ENCODE measurements around the gene TOB1. TPM values are rescaled to one million over a fixed set of nuclear protein-coding genes. Genes with fewer than 3 reads are reported as not detected.

TOB1 gene
- total RNA-seq, 1 experiment from 2014 or later = 31.6 TPM

GRCh38 chr17:50831471-50831928 lies 34.7 kb downstream of the TOB1 start:
- H4K5ac ChIP-seq (ENCODE audit: insufficient read length, low read depth, low read length) = no peak overlapping the region
- no peak overlapping the region for H2AK5ac ChIP-seq (ENCODE audit: insufficient read length, low read length)
- no peak overlapping the region for H2AFZ ChIP-seq (ENCODE audit: low read length)
- H3K18ac ChIP-seq (ENCODE audit: insufficient read length, low read depth, low read length) = no peak overlapping the region
- H3K36me3 Mint-ChIP-seq (ENCODE audit: insufficient read depth in 1 of 3, low read depth in 3 of 3) = no peaks in the 10 kb centered on the region; a peak in 2 of 7 replicates
- peak; percentile 64 for DNase-seq
- peaks cover 3% of the 10 kb centered on the region for H3K23me2 ChIP-seq (ENCODE audit: insufficient read length, low read depth, low read length, poor library complexity, severe bottlenecking)
- H3K79me2 ChIP-seq (ENCODE audit: insufficient read depth, low read length) = no peaks in the 10 kb centered on the region
- no peak overlapping the region for H3K4me3 Mint-ChIP-seq
- H4K20me1 ChIP-seq (ENCODE audit: control insufficient read depth, insufficient read depth, insufficient read length) = no peaks in the 10 kb centered on the region
- H3K14ac ChIP-seq (ENCODE audit: insufficient read depth, low read length) = 0 out of 2 replicates have a peak overlapping the region, but pooled peaks have one; percentile 74
- peaks cover 53 to 76% of the 10 kb centered on the region in 2 experiments for H3K4me1 Mint-ChIP-seq
- H3K4ac ChIP-seq (ENCODE audit: low read depth, low read length) = no peak overlapping the region
- no peaks in the 10 kb centered on the region for H3K79me1 ChIP-seq (ENCODE audit: insufficient read depth, low read depth, low read length, poor library complexity, severe bottlenecking)
- no peak overlapping the region for H2BK120ac ChIP-seq (ENCODE audit: low read depth, low read length, poor library complexity, severe bottlenecking)
- no peak overlapping the region for H3K9ac ChIP-seq (ENCODE audit: extremely low read depth, insufficient read length, low read length)
- H3K27me3 ChIP-seq (ENCODE audit: insufficient read depth, low read length) = no peaks in the 10 kb centered on the region
- H3K9me3 Mint-ChIP-seq = no peaks in the 10 kb centered on the region
- no peak overlapping the region for H3K23ac ChIP-seq (ENCODE audit: insufficient read length, low read depth, low read length)
- no peak overlapping the region for H2BK20ac ChIP-seq (ENCODE audit: low read depth, low read length, poor library complexity, severe bottlenecking)
- no peak overlapping the region for H3T11ph ChIP-seq (ENCODE audit: low read length)
- H2BK12ac ChIP-seq (ENCODE audit: insufficient read length, low read depth, low read length) = no peak overlapping the region
- no peak overlapping the region for H4K91ac ChIP-seq (ENCODE audit: insufficient read length, low read depth, low read length)
- peak overlapping the region in 1 of 3 experiments; percentile 77; a peak in 1 of 7 replicates for H3K27ac Mint-ChIP-seq
- no peak overlapping the region for H3K56ac ChIP-seq (ENCODE audit: insufficient read length, low read depth, low read length)
- no peaks in the 10 kb centered on the region; the same call in none of the 2 replicates for H3K27me3 Mint-ChIP-seq (ENCODE audit: low read depth)
- no peaks in the 10 kb centered on the region for H3K9me3 ChIP-seq (ENCODE audit: control insufficient read depth, low read depth, low read length)
- H3K27ac ChIP-seq (ENCODE audit: insufficient read length, low read depth, low read length) = no peak overlapping the region
- no peak overlapping the region for H2BK15ac ChIP-seq (ENCODE audit: low read depth, low read length)
- no peak for TF ChIP-seq CTCF (conservative IDR thresholded peaks at IDR 0.05)
- peaks cover 8% of the 10 kb centered on the region; the same call in 1 of the 2 replicates for H3K4me1 ChIP-seq (ENCODE audit: insufficient read depth, low read length)
- H3K4me2 ChIP-seq (ENCODE audit: insufficient read depth, insufficient read length, low read length) = no peak overlapping the region
- no peak overlapping the region for H4K8ac ChIP-seq (replicated peaks; ENCODE audit: insufficient read length, low read depth, low read length)
- H2BK5ac ChIP-seq (ENCODE audit: insufficient read length, low read length) = no peak overlapping the region
- no CpG with 5 or more reads among the region's 11 CpGs for WGBS (ENCODE audit: extremely low coverage, insufficient read length, low lambda C conversion rate)

Data from H9 (cell line).